HEK293 (cell line): ENCODE measurements around the gene COL12A1.

Source experiments
- HOXA7 ChIP-seq: sonication (generic); formaldehyde crosslinking; IDR thresholded peaks from 2 replicates; pipeline ENCODE4 v1.8.1; 2022; ENCODE audit warnings: missing genetic modification reagents, borderline replicate concordance
- ZBTB1 ChIP-seq: fragments of 450-650 bp; formaldehyde crosslinking; IDR thresholded peaks from 2 replicates; pipeline ENCODE4 v1.5.1; 2016; ENCODE audit warnings: missing biosample characterization, missing genetic modification characterization
- ZNF133 ChIP-seq: fragments of 450-650 bp; formaldehyde crosslinking; IDR thresholded peaks from 2 replicates; pipeline ENCODE4 v1.5.1; 2016; ENCODE audit warnings: missing biosample characterization, missing genetic modification characterization
- TF ChIP-seq, protein P1 (sequence below): fragments of 450-650 bp; formaldehyde crosslinking; optimal IDR thresholded peaks from 2 replicates; pipeline ENCODE3; 2016; ENCODE audit warnings: missing biosample characterization, mild to moderate bottlenecking, missing genetic modification characterization
- TF ChIP-seq, protein P2 (sequence below): fragments of 450-650 bp; formaldehyde crosslinking; IDR thresholded peaks from 2 replicates; pipeline ENCODE4 v1.5.1; 2016; ENCODE audit warnings: missing biosample characterization, missing genetic modification characterization
- TF ChIP-seq, protein P3 (sequence below): fragments of 450-650 bp; formaldehyde crosslinking; conservative IDR thresholded peaks from 2 replicates; pipeline ENCODE4 v1.5.1; 2016; ENCODE audit warnings: low read depth, missing biosample characterization, missing genetic modification characterization
- TF ChIP-seq, protein P4 (sequence below): fragments of 450-650 bp; formaldehyde crosslinking; IDR thresholded peaks from 2 replicates; pipeline ENCODE4 v1.5.1; 2016; ENCODE audit warnings: missing biosample characterization, missing genetic modification characterization
- TF ChIP-seq, protein P5 (sequence below): fragments of 450-650 bp; IDR thresholded peaks from 2 replicates; pipeline ENCODE4 v1.5.1; 2018; ENCODE audit warnings: missing biosample characterization, missing genetic modification characterization
- TF ChIP-seq, protein P6 (sequence below): fragments of 450-650 bp; formaldehyde crosslinking; IDR thresholded peaks from 2 replicates; pipeline ENCODE4 v1.5.1; 2017; ENCODE audit warnings: missing biosample characterization, mild to moderate bottlenecking, missing genetic modification characterization, moderate library complexity

DNA sequence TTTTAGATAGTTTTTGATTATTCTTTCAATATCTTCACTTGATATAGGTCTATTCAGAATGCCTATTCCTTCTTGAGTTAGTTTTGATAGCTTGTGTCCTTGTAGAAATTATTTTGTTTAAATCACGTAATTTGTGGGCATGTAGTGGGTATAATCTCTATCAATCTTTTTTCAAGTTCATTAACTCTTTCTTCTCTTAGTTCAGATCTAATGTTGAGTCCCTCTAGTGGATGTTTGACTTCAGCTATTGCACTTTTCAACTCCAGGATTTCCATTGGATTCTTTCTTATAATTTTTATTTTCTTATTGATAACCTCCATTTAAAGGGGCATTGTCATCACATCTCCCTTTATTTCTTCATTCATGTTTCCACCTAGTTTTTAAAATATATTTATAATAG, 135.6 kb downstream of the COL12A1 start:
- TF ChIP-seq, protein P1, sequence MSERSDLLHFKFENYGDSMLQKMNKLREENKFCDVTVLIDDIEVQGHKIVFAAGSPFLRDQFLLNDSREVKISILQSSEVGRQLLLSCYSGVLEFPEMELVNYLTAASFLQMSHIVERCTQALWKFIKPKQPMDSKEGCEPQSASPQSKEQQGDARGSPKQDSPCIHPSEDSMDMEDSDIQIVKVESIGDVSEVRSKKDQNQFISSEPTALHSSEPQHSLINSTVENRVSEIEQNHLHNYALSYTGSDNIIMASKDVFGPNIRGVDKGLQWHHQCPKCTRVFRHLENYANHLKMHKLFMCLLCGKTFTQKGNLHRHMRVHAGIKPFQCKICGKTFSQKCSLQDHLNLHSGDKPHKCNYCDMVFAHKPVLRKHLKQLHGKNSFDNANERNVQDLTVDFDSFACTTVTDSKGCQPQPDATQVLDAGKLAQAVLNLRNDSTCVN (tag by site-specific recombination), result no peak
- TF ChIP-seq ZBTB1 (tag by site-specific recombination), result no peak
- TF ChIP-seq, protein P2, sequence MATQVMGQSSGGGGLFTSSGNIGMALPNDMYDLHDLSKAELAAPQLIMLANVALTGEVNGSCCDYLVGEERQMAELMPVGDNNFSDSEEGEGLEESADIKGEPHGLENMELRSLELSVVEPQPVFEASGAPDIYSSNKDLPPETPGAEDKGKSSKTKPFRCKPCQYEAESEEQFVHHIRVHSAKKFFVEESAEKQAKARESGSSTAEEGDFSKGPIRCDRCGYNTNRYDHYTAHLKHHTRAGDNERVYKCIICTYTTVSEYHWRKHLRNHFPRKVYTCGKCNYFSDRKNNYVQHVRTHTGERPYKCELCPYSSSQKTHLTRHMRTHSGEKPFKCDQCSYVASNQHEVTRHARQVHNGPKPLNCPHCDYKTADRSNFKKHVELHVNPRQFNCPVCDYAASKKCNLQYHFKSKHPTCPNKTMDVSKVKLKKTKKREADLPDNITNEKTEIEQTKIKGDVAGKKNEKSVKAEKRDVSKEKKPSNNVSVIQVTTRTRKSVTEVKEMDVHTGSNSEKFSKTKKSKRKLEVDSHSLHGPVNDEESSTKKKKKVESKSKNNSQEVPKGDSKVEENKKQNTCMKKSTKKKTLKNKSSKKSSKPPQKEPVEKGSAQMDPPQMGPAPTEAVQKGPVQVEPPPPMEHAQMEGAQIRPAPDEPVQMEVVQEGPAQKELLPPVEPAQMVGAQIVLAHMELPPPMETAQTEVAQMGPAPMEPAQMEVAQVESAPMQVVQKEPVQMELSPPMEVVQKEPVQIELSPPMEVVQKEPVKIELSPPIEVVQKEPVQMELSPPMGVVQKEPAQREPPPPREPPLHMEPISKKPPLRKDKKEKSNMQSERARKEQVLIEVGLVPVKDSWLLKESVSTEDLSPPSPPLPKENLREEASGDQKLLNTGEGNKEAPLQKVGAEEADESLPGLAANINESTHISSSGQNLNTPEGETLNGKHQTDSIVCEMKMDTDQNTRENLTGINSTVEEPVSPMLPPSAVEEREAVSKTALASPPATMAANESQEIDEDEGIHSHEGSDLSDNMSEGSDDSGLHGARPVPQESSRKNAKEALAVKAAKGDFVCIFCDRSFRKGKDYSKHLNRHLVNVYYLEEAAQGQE (tag by site-specific recombination), result no peak
- TF ChIP-seq, protein P3, sequence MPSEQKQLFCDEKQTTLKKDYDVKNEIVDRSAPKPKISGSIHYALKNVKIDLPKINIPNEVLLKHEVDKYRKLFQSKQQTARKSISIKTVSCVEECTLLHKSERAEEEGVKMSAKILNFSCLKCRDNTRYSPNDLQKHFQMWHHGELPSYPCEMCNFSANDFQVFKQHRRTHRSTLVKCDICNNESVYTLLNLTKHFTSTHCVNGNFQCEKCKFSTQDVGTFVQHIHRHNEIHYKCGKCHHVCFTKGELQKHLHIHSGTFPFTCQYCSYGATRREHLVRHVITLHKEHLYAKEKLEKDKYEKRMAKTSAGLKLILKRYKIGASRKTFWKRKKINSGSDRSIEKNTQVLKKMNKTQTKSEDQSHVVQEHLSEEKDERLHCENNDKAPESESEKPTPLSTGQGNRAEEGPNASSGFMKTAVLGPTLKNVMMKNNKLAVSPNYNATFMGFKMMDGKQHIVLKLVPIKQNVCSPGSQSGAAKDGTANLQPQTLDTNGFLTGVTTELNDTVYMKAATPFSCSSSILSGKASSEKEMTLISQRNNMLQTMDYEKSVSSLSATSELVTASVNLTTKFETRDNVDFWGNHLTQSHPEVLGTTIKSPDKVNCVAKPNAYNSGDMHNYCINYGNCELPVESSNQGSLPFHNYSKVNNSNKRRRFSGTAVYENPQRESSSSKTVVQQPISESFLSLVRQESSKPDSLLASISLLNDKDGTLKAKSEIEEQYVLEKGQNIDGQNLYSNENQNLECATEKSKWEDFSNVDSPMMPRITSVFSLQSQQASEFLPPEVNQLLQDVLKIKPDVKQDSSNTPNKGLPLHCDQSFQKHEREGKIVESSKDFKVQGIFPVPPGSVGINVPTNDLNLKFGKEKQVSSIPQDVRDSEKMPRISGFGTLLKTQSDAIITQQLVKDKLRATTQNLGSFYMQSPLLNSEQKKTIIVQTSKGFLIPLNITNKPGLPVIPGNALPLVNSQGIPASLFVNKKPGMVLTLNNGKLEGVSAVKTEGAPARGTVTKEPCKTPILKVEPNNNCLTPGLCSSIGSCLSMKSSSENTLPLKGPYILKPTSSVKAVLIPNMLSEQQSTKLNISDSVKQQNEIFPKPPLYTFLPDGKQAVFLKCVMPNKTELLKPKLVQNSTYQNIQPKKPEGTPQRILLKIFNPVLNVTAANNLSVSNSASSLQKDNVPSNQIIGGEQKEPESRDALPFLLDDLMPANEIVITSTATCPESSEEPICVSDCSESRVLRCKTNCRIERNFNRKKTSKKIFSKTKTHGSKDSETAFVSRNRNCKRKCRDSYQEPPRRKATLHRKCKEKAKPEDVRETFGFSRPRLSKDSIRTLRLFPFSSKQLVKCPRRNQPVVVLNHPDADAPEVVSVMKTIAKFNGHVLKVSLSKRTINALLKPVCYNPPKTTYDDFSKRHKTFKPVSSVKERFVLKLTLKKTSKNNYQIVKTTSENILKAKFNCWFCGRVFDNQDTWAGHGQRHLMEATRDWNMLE (tag by site-specific recombination), result no peak
- TF ChIP-seq, protein P4, sequence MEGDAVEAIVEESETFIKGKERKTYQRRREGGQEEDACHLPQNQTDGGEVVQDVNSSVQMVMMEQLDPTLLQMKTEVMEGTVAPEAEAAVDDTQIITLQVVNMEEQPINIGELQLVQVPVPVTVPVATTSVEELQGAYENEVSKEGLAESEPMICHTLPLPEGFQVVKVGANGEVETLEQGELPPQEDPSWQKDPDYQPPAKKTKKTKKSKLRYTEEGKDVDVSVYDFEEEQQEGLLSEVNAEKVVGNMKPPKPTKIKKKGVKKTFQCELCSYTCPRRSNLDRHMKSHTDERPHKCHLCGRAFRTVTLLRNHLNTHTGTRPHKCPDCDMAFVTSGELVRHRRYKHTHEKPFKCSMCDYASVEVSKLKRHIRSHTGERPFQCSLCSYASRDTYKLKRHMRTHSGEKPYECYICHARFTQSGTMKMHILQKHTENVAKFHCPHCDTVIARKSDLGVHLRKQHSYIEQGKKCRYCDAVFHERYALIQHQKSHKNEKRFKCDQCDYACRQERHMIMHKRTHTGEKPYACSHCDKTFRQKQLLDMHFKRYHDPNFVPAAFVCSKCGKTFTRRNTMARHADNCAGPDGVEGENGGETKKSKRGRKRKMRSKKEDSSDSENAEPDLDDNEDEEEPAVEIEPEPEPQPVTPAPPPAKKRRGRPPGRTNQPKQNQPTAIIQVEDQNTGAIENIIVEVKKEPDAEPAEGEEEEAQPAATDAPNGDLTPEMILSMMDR (tag by site-specific recombination), result no peak
- TF ChIP-seq, protein P5, sequence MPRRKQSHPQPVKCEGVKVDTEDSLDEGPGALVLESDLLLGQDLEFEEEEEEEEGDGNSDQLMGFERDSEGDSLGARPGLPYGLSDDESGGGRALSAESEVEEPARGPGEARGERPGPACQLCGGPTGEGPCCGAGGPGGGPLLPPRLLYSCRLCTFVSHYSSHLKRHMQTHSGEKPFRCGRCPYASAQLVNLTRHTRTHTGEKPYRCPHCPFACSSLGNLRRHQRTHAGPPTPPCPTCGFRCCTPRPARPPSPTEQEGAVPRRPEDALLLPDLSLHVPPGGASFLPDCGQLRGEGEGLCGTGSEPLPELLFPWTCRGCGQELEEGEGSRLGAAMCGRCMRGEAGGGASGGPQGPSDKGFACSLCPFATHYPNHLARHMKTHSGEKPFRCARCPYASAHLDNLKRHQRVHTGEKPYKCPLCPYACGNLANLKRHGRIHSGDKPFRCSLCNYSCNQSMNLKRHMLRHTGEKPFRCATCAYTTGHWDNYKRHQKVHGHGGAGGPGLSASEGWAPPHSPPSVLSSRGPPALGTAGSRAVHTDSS, result no peak
- no peak for TF ChIP-seq ZNF133 (tag by site-specific recombination)
- TF ChIP-seq, protein P6, sequence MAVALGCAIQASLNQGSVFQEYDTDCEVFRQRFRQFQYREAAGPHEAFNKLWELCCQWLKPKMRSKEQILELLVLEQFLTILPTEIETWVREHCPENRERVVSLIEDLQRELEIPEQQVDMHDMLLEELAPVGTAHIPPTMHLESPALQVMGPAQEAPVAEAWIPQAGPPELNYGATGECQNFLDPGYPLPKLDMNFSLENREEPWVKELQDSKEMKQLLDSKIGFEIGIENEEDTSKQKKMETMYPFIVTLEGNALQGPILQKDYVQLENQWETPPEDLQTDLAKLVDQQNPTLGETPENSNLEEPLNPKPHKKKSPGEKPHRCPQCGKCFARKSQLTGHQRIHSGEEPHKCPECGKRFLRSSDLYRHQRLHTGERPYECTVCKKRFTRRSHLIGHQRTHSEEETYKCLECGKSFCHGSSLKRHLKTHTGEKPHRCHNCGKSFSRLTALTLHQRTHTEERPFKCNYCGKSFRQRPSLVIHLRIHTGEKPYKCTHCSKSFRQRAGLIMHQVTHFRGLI, result no peak
- no peak for TF ChIP-seq HOXA7 (CRISPR knock-in tag)
